Activated CD4-positive, CD25-positive, alpha-beta regulatory T cell treated with anti-CD3 and anti-CD28 coated beads, Interleukin-2, amount 50 U/mL, for 72 hours (primary cell): ENCODE data around the gene HSPB6.
"Not testable (repeated sequence)": the region's sequence is repeated elsewhere in the genome, so short reads cannot be mapped to it uniquely, and the experiment has no call there.

ENCODE experiments used
- DNase-seq: peaks from one replicate; pipeline ENCODE4 v3.0.0; 2021

Gene HSPB6

DNA sequence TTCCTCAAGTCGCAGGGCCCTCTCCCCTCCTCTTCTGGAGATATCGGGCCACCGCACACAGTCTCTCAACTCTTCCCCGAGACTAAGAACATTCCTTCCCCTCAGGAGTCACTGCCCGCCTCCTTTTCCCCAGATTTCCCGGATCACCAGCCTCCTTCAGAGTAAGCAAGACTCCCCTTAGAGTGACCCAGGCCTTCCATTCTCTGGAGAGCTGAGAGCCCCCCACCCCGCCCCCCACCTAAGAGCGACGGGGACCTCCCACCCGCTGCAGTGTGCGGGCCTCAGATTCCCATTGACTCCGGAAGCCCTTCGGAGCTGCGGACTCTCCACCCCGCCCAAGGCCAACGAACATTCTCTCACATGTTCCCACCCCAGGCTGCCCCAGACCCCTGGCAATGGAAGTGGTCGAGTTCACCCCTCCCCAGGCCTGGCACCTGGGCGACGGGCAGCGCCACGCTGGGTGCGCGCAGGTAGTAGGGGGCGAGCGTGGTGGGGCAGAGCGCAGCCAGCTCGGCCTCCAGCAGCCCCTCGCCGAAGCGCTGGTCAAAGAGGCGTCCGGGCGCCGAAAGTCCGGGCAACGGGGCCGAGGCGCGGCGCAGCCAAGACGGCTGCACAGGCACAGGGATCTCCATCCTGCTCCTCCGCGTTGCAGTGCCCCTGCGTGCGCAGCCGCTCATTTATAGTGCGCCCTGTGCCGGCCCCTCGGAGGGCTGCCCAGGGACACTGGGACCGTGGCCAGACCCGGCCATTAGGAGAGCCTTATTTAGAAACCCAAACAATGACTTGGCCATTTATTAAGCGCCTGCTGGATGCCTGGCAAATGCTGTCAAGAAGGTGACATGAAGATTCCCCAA lies at the start of gene HSPB6:
HSPB6 (minus strand) TSS at position 653 of the 854 bp plus-strand sequence; CDS start at position 632, 21 bp downstream.
- no peak for DNase-seq

DNA sequence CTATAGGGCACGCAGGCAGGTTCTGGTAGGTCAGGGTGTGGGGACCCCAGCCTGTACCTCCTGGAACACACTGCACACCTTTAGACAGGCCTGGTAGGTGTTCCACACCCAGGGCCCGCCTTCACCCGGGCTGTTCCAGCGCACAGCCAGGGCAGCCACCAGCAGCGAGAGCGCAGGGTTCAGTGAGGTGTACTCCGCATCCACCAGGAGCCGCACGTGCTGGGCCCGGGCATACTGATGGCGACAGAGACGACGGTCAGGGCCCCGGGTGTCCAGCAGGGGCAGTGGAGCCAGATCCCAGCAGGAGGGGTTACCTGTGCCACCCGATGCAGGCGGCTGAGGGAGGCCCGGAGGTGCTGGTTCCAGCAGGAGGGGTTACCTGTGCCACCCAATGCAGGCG lies 49.8 kb upstream of the HSPB6 start:
- no peak for DNase-seq

DNA sequence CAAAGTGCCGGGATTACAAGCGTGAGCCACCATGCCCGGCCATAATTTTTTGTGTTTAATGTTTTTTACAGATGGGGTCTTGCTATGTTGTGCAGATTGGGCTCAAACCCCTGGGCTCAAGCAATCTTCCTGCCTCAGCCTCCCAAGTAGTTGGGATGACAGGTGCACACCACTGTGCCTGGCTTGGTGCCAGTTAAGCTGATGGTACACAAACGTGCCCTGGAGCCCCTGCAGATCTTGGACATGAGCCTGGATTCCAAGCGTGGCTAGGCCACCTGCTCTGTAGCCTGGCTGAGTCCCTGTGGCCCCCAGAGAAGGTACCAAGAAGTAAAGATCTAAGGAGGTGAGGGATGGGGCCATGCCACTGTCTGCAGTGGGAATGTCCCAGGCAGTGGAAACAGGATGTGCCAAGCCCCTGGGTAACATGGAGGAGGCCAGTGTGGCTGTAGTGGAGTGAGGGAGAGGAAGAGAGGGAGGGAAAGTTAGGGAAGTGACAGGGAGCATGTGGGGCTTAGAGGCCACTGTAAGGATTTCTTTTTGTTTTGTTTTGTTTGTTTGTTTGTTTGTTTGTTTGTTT lies 48.8 kb upstream of the HSPB6 start:
- no peak for DNase-seq

- DNase-seq, result no peak
These were observed 45.0 kb upstream of the HSPB6 start for GRCh38 chr19:35801828-35802227.

DNA sequence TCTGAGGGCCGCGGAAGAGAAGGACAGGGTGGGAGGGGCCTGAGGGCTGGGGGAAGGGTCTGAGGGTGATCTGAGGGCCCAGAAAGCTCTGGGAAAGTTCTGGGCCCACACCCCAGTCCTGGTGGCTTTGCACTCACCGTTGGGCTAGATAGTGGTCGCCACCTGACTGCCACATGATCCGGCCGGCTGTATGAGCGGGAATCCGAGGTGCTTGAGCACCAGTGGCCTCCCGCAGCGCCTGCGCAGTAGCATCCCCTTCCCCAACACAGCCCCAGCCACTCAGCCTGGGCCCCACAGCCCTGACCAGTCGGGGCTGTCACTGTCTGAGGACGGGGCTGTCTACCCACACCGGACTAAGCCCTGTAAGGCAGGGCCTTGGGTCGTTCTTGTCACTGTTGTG lies 40.8 kb upstream of the HSPB6 start:
- no peak for DNase-seq

DNA sequence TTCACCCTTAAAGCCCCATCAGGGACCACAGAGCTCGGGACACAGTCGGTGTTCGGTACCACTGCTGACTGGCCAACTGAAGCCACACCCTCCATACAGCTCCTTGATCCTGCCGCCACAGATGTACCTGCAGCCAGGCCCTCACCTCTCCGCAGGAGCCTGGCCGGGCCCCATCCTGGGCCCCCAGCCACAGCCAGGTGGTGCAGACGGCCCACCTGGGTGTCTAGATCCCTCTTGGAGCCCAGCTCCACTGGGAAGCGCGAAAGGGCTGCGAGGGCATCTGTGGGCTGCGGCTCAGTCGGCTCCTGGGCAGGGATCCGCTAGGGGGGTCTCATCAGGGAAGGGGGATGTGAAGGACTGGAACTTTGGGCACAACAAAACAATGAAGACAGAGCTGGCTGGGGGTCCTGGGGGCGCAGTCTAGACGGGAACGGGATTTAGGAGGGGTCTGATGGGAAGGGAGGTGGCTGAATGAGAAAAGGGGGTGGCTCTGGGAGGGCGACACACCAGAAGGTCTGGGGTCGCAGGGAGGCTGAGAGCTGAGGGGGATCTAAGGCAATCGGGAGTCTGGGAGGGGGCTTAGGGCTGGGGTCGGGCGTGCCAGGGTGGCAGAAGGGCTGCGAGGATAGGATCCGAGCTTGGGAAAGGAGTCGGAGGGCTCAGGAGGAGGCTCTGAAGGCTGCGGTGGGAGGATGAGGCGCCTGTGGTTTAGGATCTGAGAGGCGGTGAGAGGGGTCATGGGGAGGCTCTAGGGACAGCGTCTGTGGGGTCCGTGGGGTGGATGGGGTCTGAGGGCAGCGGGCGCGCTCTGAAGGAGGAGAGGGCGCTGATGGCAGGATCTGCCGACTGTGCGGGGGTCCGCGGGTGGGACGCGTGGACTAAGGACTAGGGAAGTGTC lies 40.1 kb upstream of the HSPB6 start:
- DNase-seq, result no peak

- not testable (repeated sequence) for DNase-seq
These were observed 38.7 kb upstream of the HSPB6 start for GRCh38 chr19:35795564-35795963.

GRCh38 chr19:35793381-35794165 lies 36.7 kb upstream of the HSPB6 start:
- no peak for DNase-seq

DNA sequence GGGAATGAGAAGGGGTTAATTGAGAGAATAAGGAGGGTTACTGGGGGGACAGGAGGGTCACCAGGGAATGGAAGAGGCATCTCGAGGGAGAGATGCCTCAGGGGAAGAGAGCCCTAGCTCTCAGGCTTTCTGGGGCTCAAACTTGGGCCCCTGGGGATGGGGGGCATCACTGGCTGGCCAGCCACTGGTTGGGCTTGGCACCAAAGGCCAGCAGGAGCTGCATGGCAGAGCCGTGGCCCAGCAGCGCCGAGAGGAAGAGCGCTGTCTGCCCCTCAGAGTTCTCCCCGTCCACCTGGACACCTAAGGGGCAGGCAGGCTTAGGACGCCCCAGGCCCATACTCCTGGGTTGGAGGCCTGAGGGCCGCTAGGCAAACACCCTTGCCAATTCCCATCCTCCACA lies 36.1 kb upstream of the HSPB6 start:
- DNase-seq, result no peak

- no peak for DNase-seq
These were observed 35.5 kb upstream of the HSPB6 start for GRCh38 chr19:35792312-35792711.

DNA sequence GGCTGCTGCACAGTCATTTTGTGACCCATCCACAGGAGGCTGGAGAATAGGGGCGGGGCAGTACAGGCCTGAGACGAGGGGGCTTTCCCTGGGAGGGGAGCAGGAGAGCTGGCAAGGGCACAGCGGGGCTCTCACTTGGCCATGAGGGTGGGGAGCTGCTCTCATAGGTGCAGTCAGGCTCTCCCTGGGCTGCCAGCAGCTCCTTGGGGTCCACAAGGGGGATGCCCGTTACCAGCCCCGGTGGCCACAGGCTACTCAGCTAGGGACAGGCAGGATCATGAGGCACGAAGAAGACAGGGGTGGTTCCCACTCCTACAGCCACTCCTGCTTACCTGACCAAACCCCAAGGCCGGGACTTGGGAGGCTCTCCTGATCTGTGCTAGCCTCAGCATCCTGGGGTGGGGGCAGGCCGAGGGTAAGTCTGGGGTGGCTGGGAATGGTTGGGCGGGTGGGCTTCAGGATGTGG lies 35.0 kb upstream of the HSPB6 start:
- DNase-seq, result no peak

DNA sequence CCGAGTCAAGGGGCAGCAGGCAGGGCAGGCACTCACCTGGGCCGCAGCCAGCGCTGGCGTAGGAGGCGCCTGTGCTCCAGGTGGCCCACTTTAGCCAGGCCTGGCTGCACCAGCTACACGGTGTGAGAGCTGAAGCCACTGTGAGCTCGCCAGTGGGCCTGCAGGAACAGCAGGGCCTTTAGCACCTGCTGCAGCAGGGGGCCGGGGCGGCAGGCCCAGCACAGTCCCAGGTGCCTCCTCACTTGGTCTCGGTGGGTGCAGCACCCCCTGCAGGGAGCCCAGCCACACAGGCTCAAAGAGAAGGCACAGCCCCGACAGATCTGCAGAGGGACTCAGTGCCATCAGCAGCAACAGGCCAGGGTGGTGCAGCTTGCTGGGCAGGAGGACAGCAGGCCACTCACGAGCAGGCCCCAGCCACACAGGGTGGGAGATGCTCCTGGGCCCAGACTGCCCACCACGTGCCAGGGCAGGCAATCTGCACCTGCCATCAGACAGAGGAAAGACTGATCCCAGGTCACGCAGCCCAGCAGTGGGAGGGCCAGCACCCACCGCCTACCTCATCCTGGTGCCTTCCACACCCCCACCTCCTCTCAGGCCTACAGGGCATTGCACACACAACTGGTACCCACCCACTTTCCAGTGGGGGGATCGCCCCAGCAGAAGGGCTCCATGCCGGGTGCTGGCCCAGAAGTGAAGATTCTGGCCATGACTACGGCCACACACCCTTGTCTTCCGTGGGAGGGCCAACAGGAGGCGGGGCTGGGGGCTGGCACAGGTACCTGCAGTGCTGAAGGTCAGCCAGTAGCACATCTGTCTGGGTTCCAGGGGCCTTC lies 34.4 kb upstream of the HSPB6 start:
- DNase-seq, result no peak

DNA sequence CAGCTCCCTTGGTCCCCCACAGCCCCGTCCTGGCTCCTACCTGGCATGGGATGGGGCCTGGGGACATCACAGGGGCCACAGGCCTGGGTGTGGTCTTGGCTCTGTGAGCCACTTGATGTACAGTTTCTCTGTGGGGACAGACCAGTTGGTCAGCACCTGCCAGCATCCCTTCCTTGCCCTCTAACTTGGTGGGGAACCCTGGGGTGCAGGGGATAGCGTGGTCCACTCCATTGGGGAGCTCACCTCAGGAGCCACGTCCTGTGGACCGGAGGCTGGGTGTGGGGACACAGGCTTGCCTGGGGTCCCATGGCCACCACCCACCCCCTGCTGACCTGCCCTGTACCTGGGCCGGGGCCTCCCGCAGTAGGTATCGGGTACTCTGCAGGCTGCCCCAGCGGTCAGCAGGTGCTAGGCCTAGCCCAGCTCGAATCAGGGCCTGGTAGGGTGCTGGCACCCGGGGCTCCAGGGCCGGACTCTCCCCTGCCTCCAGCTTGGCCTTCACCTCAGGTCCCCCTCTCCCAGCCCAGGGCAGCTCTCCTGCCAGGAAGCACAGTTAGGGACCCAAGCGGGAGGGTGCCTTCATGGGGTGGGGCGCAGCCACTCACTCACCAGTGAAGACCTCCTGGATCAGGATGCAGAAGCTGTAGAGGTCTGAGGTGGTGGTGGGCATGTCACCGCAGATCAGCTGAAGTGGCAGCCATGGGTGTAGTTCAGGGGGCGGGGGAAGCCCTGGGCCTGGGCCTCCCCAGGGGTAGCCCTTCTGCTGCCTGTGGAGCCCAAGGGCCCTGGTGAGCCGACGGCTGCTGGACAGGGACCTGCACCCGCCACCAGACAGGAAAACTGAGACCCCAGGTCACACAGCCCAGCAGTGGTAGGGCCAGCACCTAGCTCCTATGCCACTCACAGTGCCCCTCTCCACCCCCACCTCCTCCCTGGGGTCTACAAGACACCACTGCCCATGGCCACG lies 33.4 kb upstream of the HSPB6 start:
- DNase-seq, result no peak

DNA sequence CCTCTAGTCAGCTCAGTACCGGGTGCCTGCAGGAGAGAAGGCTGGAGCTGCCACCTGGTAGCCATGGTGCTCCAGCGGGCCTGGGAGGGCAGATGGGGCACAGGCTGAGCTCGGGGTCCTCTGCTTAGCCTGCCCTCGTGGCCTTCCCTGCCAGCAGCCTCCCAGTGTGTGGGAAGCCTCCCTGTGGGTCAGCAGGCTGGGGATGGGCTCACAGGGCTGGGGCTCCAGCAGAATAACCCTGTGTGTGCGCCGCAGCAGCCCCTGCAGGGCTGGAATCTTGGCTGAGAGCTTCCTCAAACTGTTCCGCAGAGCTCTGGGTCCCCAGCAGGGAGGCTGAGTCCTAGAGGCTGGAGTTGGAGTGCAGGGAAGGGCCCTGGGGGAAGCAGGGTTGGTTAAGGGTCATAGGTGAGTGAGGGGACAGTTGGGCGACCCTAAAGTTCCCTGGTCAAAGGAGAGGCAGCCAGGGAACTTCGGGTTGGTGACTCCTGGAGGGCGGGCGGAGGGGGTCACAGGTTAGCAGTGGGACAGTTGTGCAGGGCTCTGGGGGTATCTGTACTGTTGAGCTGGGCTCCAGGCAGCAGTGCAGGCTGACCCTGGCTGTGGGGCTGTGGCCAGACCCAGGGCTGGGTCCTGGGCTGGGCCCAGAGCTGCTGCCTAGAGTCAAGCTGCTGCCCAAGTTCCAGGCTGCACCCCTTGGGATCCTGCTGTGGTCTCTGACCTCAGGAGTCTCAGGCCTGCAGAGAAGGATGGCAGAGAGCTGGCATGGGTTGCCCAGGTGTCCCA lies 32.6 kb upstream of the HSPB6 start:
- DNase-seq, result no peak

GRCh38 chr19:35788205-35788960 lies 31.6 kb upstream of the HSPB6 start:
- no peak for DNase-seq

DNA sequence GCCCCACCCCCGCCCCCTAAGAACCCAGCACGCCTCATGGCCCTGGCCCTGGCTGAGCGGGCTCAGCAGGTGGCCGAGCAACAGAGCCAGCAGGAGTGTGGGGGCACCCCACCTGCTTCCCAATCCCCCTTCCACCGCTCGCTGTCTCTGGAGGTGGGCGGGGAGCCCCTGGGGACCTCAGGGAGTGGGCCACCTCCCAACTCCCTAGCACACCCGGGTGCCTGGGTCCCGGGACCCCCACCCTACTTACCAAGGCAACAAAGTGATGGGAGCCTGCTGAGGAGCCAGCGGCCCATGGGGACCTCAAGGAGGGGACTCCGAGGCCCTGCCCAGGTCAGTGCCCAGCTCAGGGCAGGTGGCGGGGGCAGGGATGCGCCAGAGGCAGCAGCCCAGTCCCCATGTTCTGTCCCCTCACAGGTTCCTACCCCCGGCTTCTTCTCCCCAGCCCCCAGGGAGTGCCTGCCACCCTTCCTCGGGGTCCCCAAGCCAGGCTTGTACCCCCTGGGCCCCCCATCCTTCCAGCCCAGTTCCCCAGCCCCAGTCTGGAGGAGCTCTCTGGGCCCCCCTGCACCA lies 30.5 kb upstream of the HSPB6 start:
- DNase-seq, result no peak

- no peak for DNase-seq
These were observed 29.7 kb upstream of the HSPB6 start for GRCh38 chr19:35786299-35787160.

DNA sequence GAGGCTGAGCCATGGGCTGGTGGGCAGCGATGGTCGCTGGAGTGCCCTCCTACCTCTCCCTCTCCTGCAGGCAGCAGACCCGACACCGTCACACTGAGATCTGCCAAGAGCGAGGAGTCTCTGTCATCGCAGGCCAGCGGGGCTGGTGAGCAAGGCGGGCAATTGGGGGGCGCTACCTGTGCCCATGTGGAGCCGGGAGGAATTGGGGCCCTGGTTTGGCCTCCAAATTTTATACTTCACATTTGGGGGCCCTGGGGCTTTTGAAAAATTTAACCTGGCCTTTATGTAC lies 28.5 kb upstream of the HSPB6 start:
- no peak for DNase-seq
